Measurements from ENCODE around the gene COPS7A.

DNA sequence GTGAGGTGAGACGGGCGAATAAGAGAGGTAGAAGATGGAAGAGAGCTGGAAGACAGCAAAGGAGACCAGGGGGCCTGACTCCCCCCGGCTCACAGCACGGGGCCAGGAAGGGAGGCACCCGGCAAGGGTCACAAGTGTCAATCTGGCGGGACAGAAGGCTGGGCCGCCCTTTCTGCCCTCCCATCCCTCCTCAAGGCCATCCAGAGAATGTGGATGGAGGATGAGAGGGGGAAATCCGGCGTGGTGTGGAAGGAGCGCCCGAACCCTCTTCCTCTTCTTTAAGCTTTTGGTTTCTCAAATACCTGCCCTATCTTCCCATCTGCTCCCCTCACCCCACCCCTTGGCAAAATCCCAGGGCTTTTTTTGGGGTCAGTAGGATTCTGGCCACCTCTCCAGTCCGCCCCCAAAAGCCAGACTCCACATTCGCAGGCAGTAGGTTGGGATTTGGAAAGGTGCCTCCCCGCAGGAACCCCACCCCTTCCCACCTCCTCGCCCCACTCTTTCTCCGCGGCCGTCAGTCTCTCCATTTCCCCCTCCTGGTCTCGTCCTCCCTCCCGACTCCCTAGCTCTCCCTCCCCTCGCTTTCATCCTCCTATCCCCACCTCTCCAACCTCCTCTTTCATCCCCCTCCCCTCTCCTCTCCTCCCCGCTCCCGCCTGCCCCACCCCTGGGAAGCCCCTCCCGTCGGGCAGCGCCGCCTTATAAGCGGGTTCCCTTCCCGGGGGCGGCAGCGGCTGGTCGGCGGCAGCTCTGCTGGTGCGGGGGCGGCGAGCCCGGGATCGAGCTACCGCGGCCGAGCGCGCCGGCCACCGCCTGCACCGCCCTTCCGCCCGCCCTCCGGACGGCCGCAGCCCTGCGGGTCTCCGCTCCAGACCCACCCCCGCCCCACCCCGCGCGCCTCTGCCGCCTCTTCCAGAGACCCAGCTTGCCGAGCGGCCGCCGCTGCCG is 42.1 kb downstream of the COPS7A start, which contains the start of gene PTMS:
- TF ChIP-seq CTCF (IDR thresholded peaks at IDR 0.05) (no peak), EZH2phosphoT487 (IDR thresholded peaks at IDR 0.05) (no peak)

Data from neural progenitor cell (in vitro differentiated cells).